CD4-positive, alpha-beta T cell treated with Interleukin-17A for 1 hour (primary cell): ENCODE measurements around the gene DNAH9.

Experiments used
- DNase-seq: peaks from one replicate; pipeline ENCODE4 v3.0.0-alpha.2; 2020

DNAH9 gene, protein sequence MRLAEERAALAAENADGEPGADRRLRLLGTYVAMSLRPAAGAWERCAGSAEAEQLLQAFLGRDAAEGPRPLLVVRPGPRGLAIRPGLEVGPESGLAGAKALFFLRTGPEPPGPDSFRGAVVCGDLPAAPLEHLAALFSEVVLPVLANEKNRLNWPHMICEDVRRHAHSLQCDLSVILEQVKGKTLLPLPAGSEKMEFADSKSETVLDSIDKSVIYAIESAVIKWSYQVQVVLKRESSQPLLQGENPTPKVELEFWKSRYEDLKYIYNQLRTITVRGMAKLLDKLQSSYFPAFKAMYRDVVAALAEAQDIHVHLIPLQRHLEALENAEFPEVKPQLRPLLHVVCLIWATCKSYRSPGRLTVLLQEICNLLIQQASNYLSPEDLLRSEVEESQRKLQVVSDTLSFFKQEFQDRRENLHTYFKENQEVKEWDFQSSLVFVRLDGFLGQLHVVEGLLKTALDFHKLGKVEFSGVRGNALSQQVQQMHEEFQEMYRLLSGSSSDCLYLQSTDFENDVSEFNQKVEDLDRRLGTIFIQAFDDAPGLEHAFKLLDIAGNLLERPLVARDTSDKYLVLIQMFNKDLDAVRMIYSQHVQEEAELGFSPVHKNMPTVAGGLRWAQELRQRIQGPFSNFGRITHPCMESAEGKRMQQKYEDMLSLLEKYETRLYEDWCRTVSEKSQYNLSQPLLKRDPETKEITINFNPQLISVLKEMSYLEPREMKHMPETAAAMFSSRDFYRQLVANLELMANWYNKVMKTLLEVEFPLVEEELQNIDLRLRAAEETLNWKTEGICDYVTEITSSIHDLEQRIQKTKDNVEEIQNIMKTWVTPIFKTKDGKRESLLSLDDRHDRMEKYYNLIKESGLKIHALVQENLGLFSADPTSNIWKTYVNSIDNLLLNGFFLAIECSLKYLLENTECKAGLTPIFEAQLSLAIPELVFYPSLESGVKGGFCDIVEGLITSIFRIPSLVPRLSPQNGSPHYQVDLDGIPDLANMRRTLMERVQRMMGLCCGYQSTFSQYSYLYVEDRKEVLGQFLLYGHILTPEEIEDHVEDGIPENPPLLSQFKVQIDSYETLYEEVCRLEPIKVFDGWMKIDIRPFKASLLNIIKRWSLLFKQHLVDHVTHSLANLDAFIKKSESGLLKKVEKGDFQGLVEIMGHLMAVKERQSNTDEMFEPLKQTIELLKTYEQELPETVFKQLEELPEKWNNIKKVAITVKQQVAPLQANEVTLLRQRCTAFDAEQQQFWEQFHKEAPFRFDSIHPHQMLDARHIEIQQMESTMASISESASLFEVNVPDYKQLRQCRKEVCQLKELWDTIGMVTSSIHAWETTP (N-terminal part only)

DNA sequence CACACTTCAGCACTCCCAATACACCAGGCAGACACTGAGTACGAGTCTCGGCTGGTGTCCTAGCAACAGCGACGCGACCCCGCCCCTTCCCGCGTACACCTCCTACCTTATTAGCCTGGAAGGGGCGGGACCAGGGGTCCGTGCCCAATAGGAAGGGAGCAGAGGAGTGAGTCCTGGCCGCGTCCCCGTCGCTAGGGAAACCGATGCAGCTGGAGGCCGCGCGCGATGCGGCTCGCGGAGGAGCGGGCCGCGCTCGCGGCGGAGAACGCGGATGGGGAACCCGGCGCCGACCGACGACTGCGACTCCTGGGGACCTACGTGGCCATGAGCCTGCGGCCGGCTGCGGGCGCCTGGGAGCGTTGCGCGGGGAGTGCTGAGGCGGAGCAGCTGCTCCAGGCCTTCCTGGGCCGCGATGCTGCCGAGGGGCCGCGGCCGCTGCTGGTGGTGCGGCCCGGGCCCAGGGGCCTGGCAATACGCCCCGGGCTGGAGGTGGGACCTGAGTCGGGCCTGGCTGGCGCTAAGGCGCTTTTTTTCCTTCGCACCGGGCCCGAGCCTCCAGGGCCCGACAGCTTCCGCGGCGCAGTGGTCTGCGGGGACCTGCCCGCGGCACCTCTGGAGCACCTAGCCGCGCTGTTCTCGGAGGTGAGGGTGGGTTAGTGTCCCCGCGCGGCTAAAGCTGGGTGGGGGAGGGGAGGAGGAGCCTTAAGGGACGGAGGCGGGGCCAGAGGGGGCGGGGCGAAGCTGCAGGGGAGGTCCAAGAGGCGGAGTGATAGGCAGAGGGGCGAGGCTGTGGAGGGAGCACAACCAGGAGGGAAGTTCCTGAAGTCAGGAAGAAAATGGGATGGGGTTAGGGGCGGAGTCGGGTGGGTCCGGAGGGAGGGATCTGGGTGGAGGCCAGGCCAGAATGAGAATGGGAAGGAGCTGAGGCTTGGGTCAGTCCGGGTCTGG, at the start of gene DNAH9:
Gene DNAH9 (plus strand): TSS at position 197 of the 948 bp plus-strand sequence. CDS start 29 bp downstream, at position 226.
- peak; percentile 1 for DNase-seq

DNA sequence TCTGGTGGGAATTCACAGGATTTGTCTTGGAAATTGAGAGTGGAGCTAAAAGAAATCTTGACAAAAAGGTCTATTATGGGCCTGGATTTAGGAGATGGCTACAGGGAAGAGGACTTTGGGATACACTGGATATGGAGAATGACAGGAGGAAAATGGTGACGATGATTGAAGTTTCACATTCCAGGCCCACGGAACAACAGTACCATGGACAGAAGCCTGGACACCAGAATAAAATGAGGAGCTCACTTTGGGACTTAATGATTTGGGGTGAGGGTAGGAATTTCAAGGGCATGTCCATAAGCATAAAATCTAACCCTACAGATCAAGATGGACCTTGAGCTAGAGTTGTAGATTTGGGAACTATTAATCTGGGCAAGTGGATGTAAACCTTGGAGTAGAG, 47.8 kb upstream of the DNAH9 start:
- no peak for DNase-seq

DNA sequence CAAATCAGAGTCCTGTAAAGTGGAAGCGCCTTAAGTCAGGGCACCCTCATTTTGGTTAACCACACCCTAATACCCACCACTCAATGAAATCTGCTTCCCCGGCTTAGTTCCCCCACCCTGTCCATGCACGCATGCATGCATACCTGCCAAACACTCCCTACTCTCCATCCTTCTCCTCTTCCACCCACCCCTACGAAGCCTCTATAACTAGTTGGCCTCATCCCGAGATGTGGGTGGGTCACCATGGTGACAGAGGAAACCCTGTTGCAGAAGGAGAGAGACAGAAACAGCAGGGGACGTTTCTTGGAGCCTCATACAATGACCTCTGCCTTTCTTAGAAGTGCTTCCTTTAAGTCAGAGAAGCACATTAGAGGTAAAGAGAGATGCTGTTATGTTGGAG, 46.8 kb upstream of the DNAH9 start:
- no peak for DNase-seq

DNA sequence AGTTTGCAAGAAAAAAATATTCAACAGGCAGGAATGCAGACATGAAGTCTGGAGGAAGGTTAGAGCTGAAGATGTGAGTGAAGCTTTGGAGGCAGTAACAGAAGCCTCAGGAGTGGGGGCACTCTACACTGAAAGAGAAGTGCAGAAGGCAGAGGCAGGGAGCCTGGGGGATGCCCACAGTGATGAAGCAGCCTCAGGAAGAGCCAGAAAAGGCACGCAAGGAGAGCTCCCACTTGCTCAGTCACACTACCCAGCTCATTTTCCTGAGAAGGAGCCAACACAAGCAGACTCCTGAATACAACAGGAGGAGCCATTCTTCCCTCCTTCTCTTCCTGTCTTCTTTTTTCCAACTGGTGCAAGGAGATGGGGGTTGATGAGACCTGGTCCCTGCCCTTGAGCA, 45.1 kb upstream of the DNAH9 start:
- DNase-seq, result no peak

DNA sequence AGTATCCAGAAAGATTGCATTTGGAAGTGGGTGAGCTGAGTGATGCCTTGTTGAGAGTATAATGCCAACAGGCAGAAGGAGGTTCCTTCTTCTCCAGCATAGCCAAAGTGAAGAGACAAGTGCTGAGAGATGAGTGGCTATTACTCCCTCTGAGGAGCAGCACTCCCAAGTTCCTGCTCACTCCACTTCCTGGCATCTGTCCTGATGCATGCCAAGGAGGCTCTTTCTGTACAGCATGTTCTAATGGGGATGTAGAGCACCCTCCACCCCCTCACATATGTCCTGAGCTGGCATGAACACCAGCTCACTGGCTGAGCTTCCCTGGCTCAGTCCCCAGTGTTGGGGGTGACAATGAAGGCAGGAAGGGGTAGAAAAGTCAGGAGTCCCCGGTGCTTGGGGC, 44.2 kb upstream of the DNAH9 start:
- DNase-seq, result no peak

DNA sequence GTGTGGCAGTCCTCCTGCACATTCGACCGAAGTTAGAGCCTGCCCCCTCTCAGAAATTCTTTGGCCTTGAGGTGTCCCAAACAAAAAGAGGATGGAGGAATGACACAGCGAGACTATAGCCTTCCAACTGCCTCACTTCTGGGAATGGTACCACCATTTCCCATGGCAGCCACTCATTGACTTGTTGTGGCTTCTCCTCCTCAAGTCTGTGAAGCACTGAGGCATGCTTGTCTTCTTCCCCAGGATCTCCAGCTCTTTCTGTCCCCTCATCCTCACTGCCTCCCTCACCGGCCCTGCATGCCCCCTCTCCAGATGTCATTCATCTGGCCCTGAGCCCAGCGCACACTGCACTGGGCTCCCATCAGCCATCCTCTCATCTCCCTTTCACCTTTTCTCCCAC, 43.7 kb upstream of the DNAH9 start:
- DNase-seq, result no peak

DNA sequence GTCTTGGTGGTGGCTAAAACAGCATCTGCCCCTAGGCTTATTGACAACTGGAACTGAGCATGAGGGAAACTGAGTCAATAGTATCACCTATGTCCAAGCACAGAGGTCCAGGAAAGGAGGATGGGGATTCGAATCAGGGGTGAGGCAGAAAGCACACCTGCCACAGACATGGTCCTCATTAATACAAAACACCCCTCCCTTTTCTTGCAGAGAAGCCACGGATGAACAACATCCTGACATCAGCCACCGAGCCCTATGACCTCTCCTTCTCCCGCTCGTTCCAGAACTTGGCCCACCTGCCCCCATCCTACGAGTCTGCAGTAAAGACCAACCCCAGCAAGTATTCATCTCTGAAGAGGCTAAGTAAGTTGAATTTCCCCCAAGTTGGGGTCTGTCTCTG, 42.7 kb upstream of the DNAH9 start:
- no peak for DNase-seq

DNA sequence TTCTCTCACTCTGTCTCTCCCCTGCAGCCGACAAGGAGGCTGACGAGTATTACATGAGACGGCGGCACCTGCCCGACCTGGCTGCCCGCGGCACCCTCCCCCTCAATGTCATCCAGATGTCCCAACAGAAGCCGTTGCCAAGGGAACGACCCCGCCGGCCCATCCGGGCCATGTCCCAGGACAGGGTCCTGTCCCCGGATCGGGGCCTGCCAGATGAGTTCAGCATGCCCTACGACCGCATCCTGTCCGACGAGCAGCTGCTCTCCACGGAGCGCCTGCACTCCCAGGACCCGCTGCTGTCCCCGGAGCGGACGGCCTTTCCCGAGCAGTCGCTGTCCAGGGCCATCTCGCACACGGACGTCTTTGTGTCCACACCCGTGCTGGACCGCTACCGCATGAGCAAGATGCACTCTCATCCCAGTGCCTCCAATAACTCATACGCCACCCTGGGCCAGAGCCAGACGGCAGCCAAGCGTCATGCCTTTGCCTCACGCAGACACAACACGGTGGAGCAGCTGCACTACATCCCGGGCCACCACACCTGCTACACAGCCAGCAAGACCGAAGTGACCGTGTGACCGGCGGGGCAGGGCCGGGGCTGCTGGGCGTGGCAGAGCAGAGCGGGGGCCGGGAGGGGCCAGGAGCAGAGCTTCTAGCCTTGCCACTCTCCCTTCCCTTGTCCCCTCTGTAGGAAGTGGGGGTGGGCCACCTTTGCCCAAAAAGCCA, 40.4 kb upstream of the DNAH9 start:
- no peak for DNase-seq

DNA sequence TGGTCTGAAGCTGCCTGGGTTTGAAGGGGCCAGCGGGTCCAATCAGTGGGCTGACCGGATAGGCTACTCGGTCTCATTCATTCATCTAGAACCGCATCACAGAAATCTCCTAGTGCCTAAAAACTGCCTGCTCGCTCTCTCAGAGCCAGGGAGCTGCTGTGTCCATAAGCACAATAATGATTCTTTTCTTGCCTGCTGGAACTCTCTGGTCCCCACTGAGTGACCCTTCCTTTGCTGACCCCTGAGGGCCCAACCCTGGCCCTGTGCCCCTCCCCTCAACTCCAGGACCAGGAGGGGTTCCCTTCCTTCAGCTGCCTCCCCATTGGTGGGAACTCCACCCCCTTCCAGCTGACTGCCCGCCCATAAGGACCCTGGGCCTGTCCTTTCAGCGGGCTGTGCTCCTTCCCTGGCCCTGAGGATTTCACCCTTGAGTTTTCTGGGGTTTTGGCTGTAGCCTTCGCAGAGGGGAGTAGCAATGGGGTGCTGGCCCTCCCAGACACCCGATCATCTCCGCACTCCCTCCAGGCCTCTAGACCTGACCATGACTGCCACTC, 39.5 kb upstream of the DNAH9 start:
- no peak for DNase-seq

DNA sequence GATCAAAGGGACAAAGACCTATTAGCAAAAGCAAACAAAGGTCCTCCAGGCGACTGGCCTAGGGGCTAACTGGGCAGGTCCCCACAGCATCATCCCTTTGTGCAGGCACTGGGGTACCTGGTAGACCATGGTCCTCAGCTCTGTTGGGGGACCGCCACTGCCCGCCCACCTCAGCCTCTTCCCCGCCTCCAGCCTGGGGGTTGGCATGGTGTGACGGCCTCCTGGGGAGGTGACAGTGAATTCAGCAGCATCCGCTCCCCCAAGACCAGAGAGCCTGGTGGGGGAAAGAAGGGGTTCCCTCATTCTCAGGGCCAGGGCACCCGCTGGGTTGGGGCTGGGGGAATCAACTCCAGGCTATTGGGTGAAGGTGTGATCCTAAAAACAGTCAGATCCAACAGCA, 38.7 kb upstream of the DNAH9 start:
- no peak for DNase-seq

DNA sequence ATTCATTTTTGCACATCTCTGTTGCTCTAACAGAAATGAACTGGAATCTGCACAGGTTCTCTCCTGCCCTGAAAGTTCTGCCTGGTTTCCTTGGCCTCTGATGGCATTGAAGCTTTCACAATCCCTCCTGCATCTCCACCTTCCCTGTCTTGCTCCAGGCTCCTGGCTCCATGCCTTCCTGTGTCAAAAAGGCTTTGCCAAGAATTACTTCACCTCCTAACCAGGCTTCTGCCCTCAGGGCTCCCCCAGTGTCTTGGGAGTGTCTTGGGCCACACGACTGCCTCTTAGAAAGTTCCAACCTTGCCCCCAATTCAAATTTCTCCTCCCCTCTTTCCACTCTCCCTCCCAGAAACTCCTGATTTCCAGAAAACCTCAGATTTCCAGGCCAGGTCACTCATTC, 37.0 kb upstream of the DNAH9 start:
- DNase-seq, result no peak

DNA sequence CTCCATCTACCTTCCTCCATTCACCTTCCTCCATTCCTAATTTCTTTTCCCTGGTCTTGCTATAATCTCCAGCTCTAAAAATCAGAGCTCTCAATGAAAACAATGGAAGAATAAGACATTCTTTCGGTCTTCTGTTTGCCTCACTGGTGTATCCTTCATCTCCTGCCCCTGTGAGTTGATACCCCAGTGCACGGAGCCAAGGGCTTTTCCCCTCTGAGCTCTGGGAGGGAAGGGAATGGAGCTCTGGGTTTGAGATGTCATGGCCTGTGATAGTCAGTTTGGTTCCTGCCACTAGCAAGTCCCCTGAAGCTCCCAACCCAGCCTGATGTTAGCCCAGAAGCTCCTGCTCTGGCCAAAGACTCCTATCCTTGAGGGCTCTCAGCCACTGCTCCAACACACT, 36.6 kb upstream of the DNAH9 start:
- no peak for DNase-seq

DNA sequence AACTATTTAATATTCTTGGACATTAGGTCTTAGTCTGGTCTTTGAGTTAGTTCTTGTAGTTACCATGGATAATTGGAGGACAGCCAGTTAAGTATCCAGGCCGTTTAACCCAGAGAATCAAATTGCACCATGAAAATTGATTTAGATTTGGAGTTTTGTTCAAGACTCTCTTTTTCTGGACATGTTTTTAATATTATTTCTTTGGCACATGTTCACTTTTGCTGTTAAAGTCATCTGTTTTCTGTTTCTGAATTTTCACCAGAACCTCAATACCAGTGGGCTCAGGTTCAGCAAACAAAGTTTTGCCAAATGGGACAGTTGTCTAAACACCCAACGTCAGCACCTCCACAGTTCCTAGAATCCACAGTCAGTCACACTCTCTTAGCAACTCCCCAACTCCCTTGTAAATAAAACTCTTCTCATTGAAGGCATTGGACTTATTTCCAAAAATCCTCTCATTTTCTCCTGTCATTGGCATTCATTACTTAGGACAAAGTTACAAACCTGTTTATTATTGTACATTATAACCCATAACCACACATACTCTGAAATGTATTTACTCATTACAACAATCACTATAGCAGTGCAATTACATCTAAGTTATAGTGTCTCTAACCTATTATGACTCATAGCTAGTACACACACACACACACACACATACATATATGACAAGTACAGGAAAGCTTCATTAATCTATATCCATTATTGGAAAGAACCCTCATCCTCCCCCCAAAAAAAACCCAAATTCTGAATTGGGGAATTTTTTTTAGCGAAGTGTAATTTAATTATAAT, 33.5 kb upstream of the DNAH9 start:
- no peak for DNase-seq

DNA sequence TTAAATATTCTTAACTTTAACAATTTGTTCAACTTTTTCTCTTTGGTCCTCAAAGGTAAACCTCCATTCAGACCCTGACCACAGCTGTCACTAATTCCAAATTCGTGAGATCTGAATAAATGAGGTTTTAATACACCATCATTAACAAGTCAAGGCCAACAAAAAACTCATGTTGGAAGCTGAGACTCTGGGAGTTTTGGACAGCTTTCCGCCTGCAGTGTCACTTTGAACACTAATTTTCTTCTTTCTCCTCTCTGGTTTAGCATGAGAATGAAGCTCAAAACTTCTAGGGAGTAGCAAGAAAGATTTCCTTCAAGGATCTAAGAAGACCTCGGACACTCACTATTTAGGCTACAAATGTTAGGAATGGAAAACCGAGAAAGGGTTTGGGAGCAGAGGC, 32.7 kb upstream of the DNAH9 start:
- no peak for DNase-seq

DNA sequence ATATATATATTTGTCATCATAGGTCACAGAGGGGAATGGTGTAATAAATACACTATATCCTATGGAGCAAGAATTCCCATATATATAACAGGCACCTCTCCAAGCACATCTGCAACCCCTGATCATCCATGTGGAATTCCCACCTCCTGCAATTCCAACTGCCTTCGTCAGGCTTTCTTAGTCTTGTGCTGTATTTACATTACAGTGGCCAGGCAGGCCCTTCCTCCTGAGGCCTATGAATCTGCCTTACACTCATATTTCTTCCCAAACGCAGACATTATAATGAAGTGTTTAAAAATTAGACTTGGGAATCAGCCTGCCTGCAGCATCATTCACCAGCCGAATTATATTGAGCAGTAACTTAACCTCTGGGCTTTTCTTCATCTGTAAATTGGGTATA, 19.3 kb upstream of the DNAH9 start:
- DNase-seq, result no peak

DNA sequence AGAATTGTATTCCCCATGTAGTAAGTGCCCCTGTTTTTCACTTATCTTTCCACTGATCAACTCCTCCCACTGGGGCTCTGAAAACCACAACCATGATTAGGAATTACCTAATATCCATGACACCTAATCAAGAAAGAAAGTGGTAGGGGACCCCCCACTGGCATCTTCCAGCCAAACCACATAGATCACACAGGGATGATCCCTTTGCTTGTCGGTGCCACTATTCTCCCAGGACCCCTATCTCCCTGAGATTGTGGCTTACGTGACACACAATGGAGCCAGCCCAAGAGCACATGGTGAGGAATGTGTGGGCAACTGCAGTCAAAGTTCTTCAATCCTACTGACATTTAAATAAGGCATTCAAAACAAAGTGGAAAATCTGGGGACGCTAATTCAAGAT, 17.6 kb upstream of the DNAH9 start:
- DNase-seq, result no peak

DNA sequence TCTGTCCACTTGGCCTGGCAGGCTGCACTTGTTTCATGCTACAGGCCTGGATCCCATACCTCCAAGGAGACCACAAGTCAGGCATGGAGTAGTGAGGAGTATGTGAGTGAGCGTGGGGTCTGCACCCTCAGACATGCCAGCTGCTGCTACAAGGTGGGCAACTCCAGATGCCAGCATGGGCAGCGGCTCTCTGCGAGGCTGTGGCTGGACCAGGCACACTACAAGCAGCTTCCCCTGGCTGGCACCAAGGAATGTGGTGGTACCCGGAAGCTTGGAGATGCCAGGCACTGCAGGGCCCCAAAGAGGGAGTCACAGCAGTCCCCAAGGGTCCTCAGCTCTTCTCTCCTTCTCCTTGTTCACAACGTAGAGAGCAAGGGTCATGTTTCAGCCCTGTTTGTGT, 16.1 kb upstream of the DNAH9 start:
- no peak for DNase-seq

DNA sequence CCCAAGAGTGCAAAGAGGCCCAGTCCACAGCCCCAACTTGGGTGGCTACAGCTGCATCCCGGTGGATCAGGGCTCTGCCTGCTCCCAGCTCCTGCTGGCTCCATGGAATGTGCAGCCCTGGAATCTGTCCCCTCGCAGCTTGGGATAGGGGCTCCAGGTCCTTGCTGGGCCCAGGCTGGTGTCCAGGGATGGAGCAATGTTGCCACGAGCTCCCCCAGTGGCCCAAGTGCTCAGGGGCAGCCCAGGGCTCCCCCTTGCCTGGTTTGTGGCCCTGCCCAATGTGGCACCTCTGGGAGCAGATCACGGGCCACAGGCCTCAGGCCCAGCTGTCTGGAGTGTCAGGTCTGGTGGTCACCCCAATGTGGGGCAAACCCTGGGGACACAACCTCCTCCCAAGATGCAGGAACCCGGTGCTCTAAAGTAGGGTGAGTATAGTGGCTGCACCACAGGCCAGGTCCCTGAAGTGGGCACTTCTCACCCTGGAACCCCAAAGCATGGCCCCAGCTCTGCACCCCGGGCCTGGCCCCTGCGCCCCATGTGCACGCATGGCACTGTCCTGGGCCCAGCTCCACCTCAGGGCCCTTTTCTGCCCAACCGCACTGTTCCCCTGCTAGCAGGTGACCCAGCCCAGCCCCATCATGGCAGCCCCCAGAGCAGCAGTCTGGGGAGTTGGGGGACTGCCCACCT, 14.8 kb upstream of the DNAH9 start:
- no peak for DNase-seq

DNA sequence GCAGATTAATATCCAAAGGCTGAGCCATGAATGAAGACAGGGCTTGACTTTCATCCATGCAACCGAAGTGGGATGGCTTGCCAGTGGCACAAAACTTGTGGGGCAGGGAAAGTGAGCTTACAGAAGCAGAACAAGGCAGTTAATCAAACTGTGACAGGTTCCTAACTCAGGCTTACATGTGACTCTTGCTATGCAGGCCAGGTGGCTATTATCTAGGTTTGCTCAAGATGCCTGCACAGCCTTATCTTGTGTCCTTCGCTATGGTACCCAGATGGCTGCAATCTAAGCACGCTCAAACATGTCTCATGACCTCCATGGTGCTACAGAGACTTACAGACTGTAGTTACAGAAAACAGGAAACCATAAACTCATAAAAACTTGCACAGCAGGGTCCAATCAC, 8.6 kb upstream of the DNAH9 start:
- DNase-seq, result no peak

DNA sequence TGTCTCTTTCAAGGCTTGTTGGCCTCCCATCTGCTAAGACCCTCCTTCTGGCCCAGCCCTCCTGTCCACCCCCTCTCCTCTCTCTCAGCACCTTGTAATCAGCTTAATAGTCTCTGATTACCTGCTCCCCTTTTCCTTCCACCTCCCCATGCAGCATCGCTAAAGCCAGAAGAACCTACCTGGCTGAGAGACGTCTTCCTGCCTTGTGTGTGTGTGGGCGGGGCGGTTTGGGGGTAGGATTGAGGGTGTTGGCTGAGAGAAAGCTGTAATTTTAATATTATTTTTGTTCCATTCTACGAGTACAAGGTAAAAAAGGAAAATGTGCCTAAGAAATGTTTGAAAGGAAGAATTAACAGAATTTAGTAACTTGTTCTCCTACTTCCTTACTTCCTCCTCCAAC, 3.4 kb downstream of the DNAH9 start:
- no peak for DNase-seq
